Thyroid gland (tissue), 4 donors: ENCODE measurements around the gene RAB14.

ENCODE experiments used
- POLR2A ChIP-seq, 2 donors: fragments of 450-650 bp; IDR thresholded peaks; one replicate each; pipeline ENCODE4 v1.6.1; 2017; ENCODE audit warnings: antibody characterized with exemption in 2 of 2, mild to moderate bottlenecking in 2 of 2, moderate library complexity in 1 of 2
- TF ChIP-seq, protein P1 (sequence below), 6 experiments: fragments of 200-600 bp in 3 of 6; fragments of 450-650 bp in 3 of 6; sonication (generic) in 3 of 6; IDR thresholded peaks; one replicate each; pipeline ENCODE4 v1.5.1; 2016 to 2019; ENCODE audit warnings: antibody characterized with exemption in 6 of 6, mild to moderate bottlenecking in 2 of 6, inconsistent platforms in 1 of 6, moderate library complexity in 1 of 6

DNA sequence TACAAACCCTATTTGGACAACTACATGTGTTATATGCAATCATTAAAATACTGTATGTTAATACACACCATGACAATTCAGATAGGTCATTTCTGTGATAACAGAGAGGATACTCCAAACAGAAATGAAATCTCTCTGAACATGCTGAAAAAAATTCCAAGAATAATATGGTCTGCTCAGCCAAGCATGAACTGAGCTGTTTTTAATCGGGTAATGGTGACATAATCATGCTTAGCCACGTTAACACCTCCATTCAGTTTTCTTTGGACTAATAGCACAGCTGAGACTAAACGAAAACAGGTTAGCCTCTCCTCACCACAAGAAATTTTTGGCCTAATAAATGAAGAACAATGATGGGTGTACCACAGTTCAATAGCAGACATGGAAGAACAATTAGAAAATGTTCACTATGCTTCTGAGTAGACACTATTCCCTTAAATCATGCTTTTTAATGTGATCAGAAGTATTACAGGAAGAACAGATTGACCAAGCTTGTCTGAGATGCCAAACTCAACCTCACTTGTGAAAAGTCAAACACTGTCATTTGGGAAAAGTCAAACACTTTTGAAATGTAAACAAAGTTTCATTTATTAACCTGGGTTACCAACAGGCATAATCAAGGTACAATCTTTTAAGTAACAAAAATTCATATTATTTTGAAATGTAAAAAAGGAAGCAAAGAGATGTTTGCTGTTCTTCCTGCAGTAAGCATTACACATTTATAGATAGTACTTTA lies 19.4 kb downstream of the RAB14 start:
- TF ChIP-seq, protein P1, sequence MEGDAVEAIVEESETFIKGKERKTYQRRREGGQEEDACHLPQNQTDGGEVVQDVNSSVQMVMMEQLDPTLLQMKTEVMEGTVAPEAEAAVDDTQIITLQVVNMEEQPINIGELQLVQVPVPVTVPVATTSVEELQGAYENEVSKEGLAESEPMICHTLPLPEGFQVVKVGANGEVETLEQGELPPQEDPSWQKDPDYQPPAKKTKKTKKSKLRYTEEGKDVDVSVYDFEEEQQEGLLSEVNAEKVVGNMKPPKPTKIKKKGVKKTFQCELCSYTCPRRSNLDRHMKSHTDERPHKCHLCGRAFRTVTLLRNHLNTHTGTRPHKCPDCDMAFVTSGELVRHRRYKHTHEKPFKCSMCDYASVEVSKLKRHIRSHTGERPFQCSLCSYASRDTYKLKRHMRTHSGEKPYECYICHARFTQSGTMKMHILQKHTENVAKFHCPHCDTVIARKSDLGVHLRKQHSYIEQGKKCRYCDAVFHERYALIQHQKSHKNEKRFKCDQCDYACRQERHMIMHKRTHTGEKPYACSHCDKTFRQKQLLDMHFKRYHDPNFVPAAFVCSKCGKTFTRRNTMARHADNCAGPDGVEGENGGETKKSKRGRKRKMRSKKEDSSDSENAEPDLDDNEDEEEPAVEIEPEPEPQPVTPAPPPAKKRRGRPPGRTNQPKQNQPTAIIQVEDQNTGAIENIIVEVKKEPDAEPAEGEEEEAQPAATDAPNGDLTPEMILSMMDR (IDR thresholded peaks at IDR 0.05), result no peak
- TF ChIP-seq POLR2A (IDR thresholded peaks at IDR 0.05), result no peak
